Lung (tissue), 12 donors: ENCODE data around the gene GPR137B. TPM values are rescaled to one million over a fixed set of nuclear protein-coding genes. Genes with fewer than 3 reads are reported as not detected.
A peak's percentile ranks its signal among the peaks of the same experiment; 100 is the strongest.

Experiments
- ATAC-seq: fragments of 200-7000 bp; cut with Tn5 transposase; one replicate; pipeline ENCODE4 v1.9.1; 2020; ENCODE audit warnings: moderate number of reproducible peaks; ENCODE audit not compliant: insufficient read depth, low FRiP score
- DNase-seq, 3 donors: peaks; one replicate each; pipeline ENCODE4 v3.0.0-alpha.2; 2013 to 2017
- H3K27ac ChIP-seq, 2 donors: one replicate each; pipeline ENCODE4 v1.5.1; 2013; ENCODE audit warnings: mild to moderate bottlenecking in 2 of 2, moderate library complexity in 2 of 2, control low read depth in 1 of 2, inconsistent platforms in 1 of 2, low read depth in 1 of 2, low read length in 1 of 2
- H3K27me3 ChIP-seq, 3 donors: one replicate each; pipeline ENCODE4 v1.5.1; 2013; ENCODE audit warnings: low read length in 2 of 3; ENCODE audit not compliant: control insufficient read depth in 3 of 3, insufficient read depth in 3 of 3
- H3K36me3 ChIP-seq, 4 donors: one replicate each; pipeline ENCODE4 v1.5.1; 2013; ENCODE audit warnings: low read length in 4 of 4, mild to moderate bottlenecking in 1 of 4, moderate library complexity in 1 of 4; ENCODE audit not compliant: control insufficient read depth in 4 of 4, insufficient read depth in 4 of 4
- H3K4me1 ChIP-seq, 5 donors: one replicate each; pipeline ENCODE4 v1.5.1; 2013; ENCODE audit warnings: low read length in 5 of 5, mild to moderate bottlenecking in 2 of 5, moderate library complexity in 1 of 5; ENCODE audit not compliant: control insufficient read depth in 5 of 5, insufficient read depth in 5 of 5
- H3K4me3 ChIP-seq: one replicate; pipeline ENCODE4 v1.5.1; 2013; ENCODE audit warnings: mild to moderate bottlenecking, control low read depth, moderate library complexity
- H3K9ac ChIP-seq, 2 donors: one replicate each; pipeline ENCODE4 v1.5.1; 2013; ENCODE audit warnings: low read length in 2 of 2, control low read depth in 1 of 2; ENCODE audit not compliant: insufficient read depth in 1 of 2
- H3K9me3 ChIP-seq, 4 donors: one replicate each; pipeline ENCODE4 v1.5.1; 2013; ENCODE audit warnings: low read length in 3 of 4, mild to moderate bottlenecking in 1 of 4, moderate library complexity in 1 of 4; ENCODE audit not compliant: control insufficient read depth in 4 of 4, insufficient read depth in 3 of 4
- WGBS, 2 donors: extraction: QIAGEN DNeasy Blood & Tissue Kit; methylation state at CpG; one replicate each; pipeline ENCODE4 v1.1.7; 2013; 5-methylcytosine and 5-hydroxymethylcytosine counted together
- polyA plus RNA-seq, 2 donors: library from polyadenylated mRNA; stranded (reverse); fragments of 200-250 nt; gene quantifications; one replicate each; pipeline ENCODE4 v1.2.1, GENCODE V29; 2013
- total RNA-seq, 2 donors: library from RNA; depleted of rRNA in 1 of 2; stranded (reverse); fragments of >200 nt in 1 of 2; gene quantifications; one replicate each; pipeline ENCODE4 v1.2.1, GENCODE V29; 2014 to 2021
- TF ChIP-seq, protein P1 (sequence below): IDR thresholded peaks from 2 replicates; pipeline ENCODE4 v1.5.1; 2012; ENCODE audit warnings: mild to moderate bottlenecking; ENCODE audit errors: control extremely low read depth, extremely low read depth
- donor health status: control.
- donor health status: control.
- donor health status: Bipolar disorder and iron deficiency.
- donor health status: healthy.
- donor health status: DM: yes; HTN: yes; CAD: no.

Gene GPR137B
- total and polyA plus RNA-seq, 4 donors = 7.0 to 31.0 (median 19.1) TPM

- Histone ChIP-seq H3K9ac (peak overlapping the region in 1 of 2 donors; percentile 72), H3K27me3 (peaks cover 0 to 15% (median 10%) of the 10 kb centered on the region in 3 donors), H3K4me1 (peaks cover 0 to 30% (median 3%) of the 10 kb centered on the region in 5 donors), H3K36me3 (no peaks in the 10 kb centered on the region), H3K27ac (peak overlapping the region in 1 of 2 donors; percentile 67), H3K4me3 (peak overlapping the region; percentile 57), H3K9me3 (no peaks in the 10 kb centered on the region)
- TF ChIP-seq, protein P1, sequence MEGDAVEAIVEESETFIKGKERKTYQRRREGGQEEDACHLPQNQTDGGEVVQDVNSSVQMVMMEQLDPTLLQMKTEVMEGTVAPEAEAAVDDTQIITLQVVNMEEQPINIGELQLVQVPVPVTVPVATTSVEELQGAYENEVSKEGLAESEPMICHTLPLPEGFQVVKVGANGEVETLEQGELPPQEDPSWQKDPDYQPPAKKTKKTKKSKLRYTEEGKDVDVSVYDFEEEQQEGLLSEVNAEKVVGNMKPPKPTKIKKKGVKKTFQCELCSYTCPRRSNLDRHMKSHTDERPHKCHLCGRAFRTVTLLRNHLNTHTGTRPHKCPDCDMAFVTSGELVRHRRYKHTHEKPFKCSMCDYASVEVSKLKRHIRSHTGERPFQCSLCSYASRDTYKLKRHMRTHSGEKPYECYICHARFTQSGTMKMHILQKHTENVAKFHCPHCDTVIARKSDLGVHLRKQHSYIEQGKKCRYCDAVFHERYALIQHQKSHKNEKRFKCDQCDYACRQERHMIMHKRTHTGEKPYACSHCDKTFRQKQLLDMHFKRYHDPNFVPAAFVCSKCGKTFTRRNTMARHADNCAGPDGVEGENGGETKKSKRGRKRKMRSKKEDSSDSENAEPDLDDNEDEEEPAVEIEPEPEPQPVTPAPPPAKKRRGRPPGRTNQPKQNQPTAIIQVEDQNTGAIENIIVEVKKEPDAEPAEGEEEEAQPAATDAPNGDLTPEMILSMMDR = no peak
- DNase-seq = peak; percentile 46 to 67 (median 64)
- 17 to 18% methylated on average over 37 to 39 of the region's 39 CpGs for WGBS, 2 donors
- ATAC-seq = peak; percentile 14
Measured at GRCh38 chr1:236143104-236143948, 987 bp downstream of the GPR137B start.

- DNase-seq (no peak), ATAC-seq (no peak)
- Histone ChIP-seq H3K4me1 (peaks cover 0 to 30% (median 6%) of the 10 kb centered on the region in 5 donors), H3K4me3 (no peak overlapping the region), H3K27ac (no peak overlapping the region), H3K9me3 (no peaks in the 10 kb centered on the region), H3K36me3 (no peaks in the 10 kb centered on the region), H3K27me3 (peaks cover 0 to 12% (median 3%) of the 10 kb centered on the region in 3 donors), H3K9ac (no peak overlapping the region)
- TF ChIP-seq, protein P1 = no peak
- 85 to 87% methylated on average over 14 of the region's 14 CpGs for WGBS, 2 donors
Measured at GRCh38 chr1:236144033-236144432, 1.7 kb downstream of the GPR137B start.

DNA sequence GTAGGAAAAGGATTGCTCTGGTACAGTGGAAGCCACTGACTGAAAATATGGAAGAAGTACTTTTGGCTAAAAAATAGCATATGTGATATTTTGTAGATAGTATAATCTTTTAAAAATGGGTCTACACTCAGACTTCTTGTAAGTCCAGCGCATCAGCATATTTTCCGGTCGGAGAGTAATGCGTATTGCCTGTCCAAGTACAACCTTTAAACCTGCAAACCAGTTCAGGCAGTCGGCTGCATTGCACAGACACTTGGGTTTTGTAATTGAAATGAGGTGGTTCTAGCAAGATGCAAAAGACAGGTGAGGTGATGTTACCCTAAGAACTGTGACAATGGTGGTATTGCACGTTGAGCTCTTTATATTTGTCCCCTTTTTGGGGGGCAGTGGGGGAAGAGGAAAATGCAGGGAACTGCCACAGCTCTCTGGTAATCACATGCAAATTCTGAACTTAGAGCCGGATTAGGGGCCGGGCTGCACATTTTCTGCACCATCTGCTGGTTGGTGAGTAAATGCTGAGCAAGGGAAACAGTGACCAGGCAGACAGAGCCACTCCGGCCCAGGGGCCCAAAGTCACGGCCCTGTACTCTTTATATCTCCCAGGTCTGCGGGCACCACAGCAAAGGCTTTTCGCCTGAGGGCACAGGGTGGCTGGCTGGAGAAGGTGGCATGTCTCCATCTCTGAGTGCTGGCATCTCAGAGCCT, 2.3 kb downstream of the GPR137B start:
- H3K9me3 ChIP-seq = no peaks in the 10 kb centered on the region
- H3K4me1 ChIP-seq = peaks cover 0 to 30% (median 6%) of the 10 kb centered on the region in 5 donors
- TF ChIP-seq, protein P1 = no peak
- no peaks in the 10 kb centered on the region for H3K36me3 ChIP-seq
- WGBS, 2 donors = 84 to 93% methylated on average over 12 of the region's 12 CpGs
- ATAC-seq (no peak), DNase-seq (peak in 2 of 3 donors; percentile 36 to 37)
- no peak overlapping the region for H3K4me3 ChIP-seq
- no peak overlapping the region for H3K9ac ChIP-seq
- H3K27ac ChIP-seq = no peak overlapping the region
- peaks cover 0 to 9% (median under 1%) of the 10 kb centered on the region in 3 donors for H3K27me3 ChIP-seq
